OCI-LY1 (cell line): ENCODE data around the gene PEX11B.

ENCODE experiments used
- CTCF ChIP-seq: fragments of 200-600 bp; sonication (generic), shearing (Covaris generic); IDR thresholded peaks from 2 replicates; pipeline ENCODE4 v1.5.1; 2017; ENCODE audit warnings: mild to moderate bottlenecking, antibody characterized with exemption, low read length, moderate library complexity, mixed read lengths
- EZH2 ChIP-seq: fragments of 200-600 bp; sonication (generic), shearing (Covaris generic); IDR thresholded peaks from 2 replicates; pipeline ENCODE4 v1.8.0; 2017; ENCODE audit warnings: borderline replicate concordance, mixed run types, mild to moderate bottlenecking, antibody characterized with exemption, low read length, moderate library complexity, mixed read lengths

- no peak for TF ChIP-seq CTCF
- no peak for TF ChIP-seq EZH2
Measured at GRCh38 chr1:145935708-145936107, 17.2 kb upstream of the PEX11B start.
